SK-N-SH (cell line): ENCODE data around the gene CEACAM20. TPM values are rescaled to one million over a fixed set of nuclear protein-coding genes. Genes with fewer than 3 reads are reported as not detected.

ENCODE experiments used
- CTCF ChIA-PET: fragments of 300-600, 350-600 bp; formaldehyde crosslinking; extraction: SDS; loops from one replicate; lab custom pipeline; 2021; lab: Yijun Ruan, JAX
- POLR2A ChIA-PET: fragments of 350-600 bp; sonication (Branson Sonifier 250); formaldehyde crosslinking; extraction: SDS; loops from one replicate; lab custom pipeline; 2020; ENCODE audit warnings: antibody characterized with exemption, inconsistent platforms; lab: Yijun Ruan, JAX
- DNase-seq: peaks from one replicate; pipeline ENCODE4 v3.0.0; 2012
- H2AFZ ChIP-seq: fragments of 200-600 bp; sonication (generic); 2 replicates; pipeline ENCODE4 v1.8.1; 2016; ENCODE audit warnings: antibody characterized with exemption, mild to moderate bottlenecking, low read depth
- H3F3A ChIP-seq: fragments of 200-600 bp; sonication (generic); replicated peaks from 2 replicates; pipeline ENCODE3; 2016; ENCODE audit warnings: antibody characterized with exemption, mild to moderate bottlenecking; ENCODE audit not compliant: insufficient read depth
- H3K27ac ChIP-seq, 2 experiments: fragments of 200-500 bp in 1 of 2; fragments of 200-600 bp in 1 of 2; sonication (Bioruptor generic) in 1 of 2; sonication (generic), shearing (Covaris generic) in 1 of 2; 2 replicates each; pipeline versions ENCODE4 v1.5.1 to v1.6.1; 2014 to 2016; ENCODE audit warnings: low read depth in 2 of 2, inconsistent platforms in 1 of 2, low read length in 1 of 2, mild to moderate bottlenecking in 1 of 2, mixed read lengths in 1 of 2
- H3K27me3 ChIP-seq: fragments of 200-600 bp; sonication (generic), shearing (Covaris generic); 2 replicates; pipeline ENCODE4 v1.6.1; 2016; ENCODE audit warnings: mixed run types; ENCODE audit not compliant: insufficient read depth
- H3K36me3 ChIP-seq, 2 experiments: fragments of 200-500 bp in 1 of 2; fragments of 200-600 bp in 1 of 2; sonication (Bioruptor generic) in 1 of 2; sonication (generic) in 1 of 2; replicated peaks in 1 of 2; 2 replicates each; pipeline versions ENCODE3 to v1.5.1; 2014 to 2016; ENCODE audit warnings: low read length in 1 of 2, mild to moderate bottlenecking in 1 of 2; ENCODE audit not compliant: insufficient read depth in 2 of 2, control insufficient read depth in 1 of 2
- H3K4me1 ChIP-seq, 2 experiments: fragments of 200-500 bp in 1 of 2; fragments of 200-600 bp in 1 of 2; sonication (Bioruptor generic) in 1 of 2; sonication (generic), shearing (Covaris generic) in 1 of 2; 2 replicates each; pipeline versions ENCODE4 v1.5.1 to v1.6.1; 2014 to 2016; ENCODE audit warnings: low read depth in 1 of 2, low read length in 1 of 2, mixed run types in 1 of 2; ENCODE audit not compliant: insufficient read depth in 2 of 2, control insufficient read depth in 1 of 2
- H3K4me2 ChIP-seq: fragments of 200-600 bp; sonication (generic), shearing (Covaris generic); 2 replicates; pipeline ENCODE4 v1.6.1; 2017; ENCODE audit warnings: mixed run types
- H3K4me3 ChIP-seq, 2 experiments: fragments of 200-500 bp in 1 of 2; fragments of 200-600 bp in 1 of 2; sonication (Bioruptor generic) in 1 of 2; sonication (generic), shearing (Covaris generic) in 1 of 2; 2 replicates each; pipeline versions ENCODE4 v1.5.1 to v1.8.1; 2014 to 2016; ENCODE audit warnings: low read depth in 2 of 2, inconsistent platforms in 1 of 2, low read length in 1 of 2, mild to moderate bottlenecking in 1 of 2, mixed read lengths in 1 of 2, moderate library complexity in 1 of 2
- H3K79me2 ChIP-seq: fragments of 200-600 bp; sonication (generic); 2 replicates; pipeline ENCODE4 v1.8.1; 2017; ENCODE audit warnings: mild to moderate bottlenecking; ENCODE audit not compliant: insufficient read depth
- H3K9ac ChIP-seq: fragments of 200-600 bp; sonication (generic); 2 replicates; pipeline ENCODE4 v1.6.1; 2017; ENCODE audit warnings: mixed run types
- H3K9me2 ChIP-seq: fragments of 200-600 bp; sonication (generic); 2 replicates; pipeline ENCODE4 v1.6.1; 2017; ENCODE audit warnings: mixed run types
- H3K9me3 ChIP-seq: fragments of 200-600 bp; sonication (generic); 2 replicates; pipeline ENCODE4 v1.6.1; 2017; ENCODE audit warnings: mixed run types, mild to moderate bottlenecking, moderate library complexity
- H4K20me1 ChIP-seq: fragments of 200-600 bp; sonication (generic); 2 replicates; pipeline ENCODE4 v1.6.1; 2017; ENCODE audit warnings: mild to moderate bottlenecking, mixed run types; ENCODE audit not compliant: insufficient read depth
- FOSL2 ChIP-seq: IDR thresholded peaks from 2 replicates; pipeline ENCODE4 v1.4.0; 2012; ENCODE audit warnings: low read depth, mild to moderate bottlenecking, moderate library complexity, borderline replicate concordance
- FOXM1 ChIP-seq: IDR thresholded peaks from 2 replicates; pipeline ENCODE4 v1.4.0; 2012; ENCODE audit warnings: low read depth, mild to moderate bottlenecking
- IRF3 ChIP-seq: fragments of 150-350 bp; IDR thresholded peaks from 2 replicates; pipeline ENCODE4 v1.6.1; 2016; ENCODE audit warnings: mild to moderate bottlenecking, low read depth, low read length
- JUND ChIP-seq: IDR thresholded peaks from 2 replicates; pipeline ENCODE4 v1.4.0; 2012
- RAD21 ChIP-seq: IDR thresholded peaks from 2 replicates; pipeline ENCODE4 v1.6.1; 2012; ENCODE audit warnings: mild to moderate bottlenecking, low read length
- RCOR1 ChIP-seq: fragments of 150-350 bp; IDR thresholded peaks from 2 replicates; pipeline ENCODE4 v1.6.1; 2017; ENCODE audit warnings: antibody characterized with exemption, low read length
- REST ChIP-seq: IDR thresholded peaks from 2 replicates; pipeline ENCODE4 v1.6.1; 2012; ENCODE audit warnings: mild to moderate bottlenecking, low read depth, low read length, moderate library complexity
- RXRA ChIP-seq: IDR thresholded peaks from 2 replicates; pipeline ENCODE4 v1.4.0; 2012; ENCODE audit warnings: low read depth, mild to moderate bottlenecking, borderline replicate concordance
- TAF1 ChIP-seq: IDR thresholded peaks from 2 replicates; pipeline ENCODE4 v1.6.1; 2012; ENCODE audit warnings: low read depth, mild to moderate bottlenecking, low read length, moderate library complexity, borderline replicate concordance
- TCF12 ChIP-seq: IDR thresholded peaks from 2 replicates; pipeline ENCODE4 v1.4.0; 2012
- USF1 ChIP-seq: IDR thresholded peaks from 2 replicates; pipeline ENCODE4 v1.4.0; 2012; ENCODE audit warnings: low read depth, borderline replicate concordance
- polyA plus RNA-seq, 3 experiments: library from polyadenylated mRNA; depleted of rRNA; stranded (reverse); fragments of >200 nt; gene quantifications; 2 replicates each; pipeline ENCODE4 v1.2.3, GENCODE V29; 2012

CEACAM20 gene
- polyA plus RNA-seq, 1 of the 3 experiments (the other 2 are of a cell fraction) = not detected

GRCh38 chr19:44509478-44509877, 20.0 kb downstream of the CEACAM20 start:
- Histone ChIP-seq H2AFZ (no peak overlapping the region), H4K20me1 (no peaks in the 10 kb centered on the region), H3K36me3 (no peaks in the 10 kb centered on the region), H3K27ac (no peak overlapping the region), H3K4me1 (no peaks in the 10 kb centered on the region), H3K9me3 (no peaks in the 10 kb centered on the region), H3K27me3 (peaks cover 3% of the 10 kb centered on the region; the same call in 1 of the 2 replicates), H3K4me2 (no peak overlapping the region), H3F3A (no peaks in the 10 kb centered on the region), H3K4me3 (no peak overlapping the region), H3K9ac (no peak overlapping the region), H3K79me2 (no peaks in the 10 kb centered on the region), H3K9me2 (no peaks in the 10 kb centered on the region)
- DNase-seq = no peak
- ChIA-PET POLR2A (no interaction called here), CTCF (no interaction called here)
- TF ChIP-seq RXRA (no peak), REST (no peak), FOXM1 (no peak), FOSL2 (no peak), RAD21 (no peak), RCOR1 (no peak), JUND (no peak), IRF3 (no peak), USF1 (no peak), TCF12 (no peak), TAF1 (no peak)
